Rectal smooth muscle tissue (tissue), 1 donor: ENCODE data around the gene TLCD2.
"Not testable (repeated sequence)": the region's sequence is repeated elsewhere in the genome, so short reads cannot be mapped to it uniquely, and the experiment has no call there.

ENCODE experiments used
- H3K27ac ChIP-seq: one replicate; pipeline ENCODE4 v1.7.0; 2013; ENCODE audit warnings: low read depth, low read length, inconsistent platforms
- H3K27me3 ChIP-seq: one replicate; pipeline ENCODE4 v1.7.0; 2013; ENCODE audit warnings: low read length; ENCODE audit not compliant: control insufficient read depth, insufficient read depth
- H3K36me3 ChIP-seq: one replicate; pipeline ENCODE4 v1.7.0; 2013; ENCODE audit warnings: low read length; ENCODE audit not compliant: control insufficient read depth, insufficient read depth
- H3K4me1 ChIP-seq: one replicate; pipeline ENCODE4 v1.7.0; 2013; ENCODE audit warnings: low read length; ENCODE audit not compliant: control insufficient read depth, insufficient read depth
- H3K4me3 ChIP-seq: one replicate; pipeline ENCODE4 v1.7.0; 2013; ENCODE audit warnings: low read length
- H3K9ac ChIP-seq: one replicate; pipeline ENCODE4 v1.7.0; 2013; ENCODE audit warnings: low read length

TLCD2 gene

DNA sequence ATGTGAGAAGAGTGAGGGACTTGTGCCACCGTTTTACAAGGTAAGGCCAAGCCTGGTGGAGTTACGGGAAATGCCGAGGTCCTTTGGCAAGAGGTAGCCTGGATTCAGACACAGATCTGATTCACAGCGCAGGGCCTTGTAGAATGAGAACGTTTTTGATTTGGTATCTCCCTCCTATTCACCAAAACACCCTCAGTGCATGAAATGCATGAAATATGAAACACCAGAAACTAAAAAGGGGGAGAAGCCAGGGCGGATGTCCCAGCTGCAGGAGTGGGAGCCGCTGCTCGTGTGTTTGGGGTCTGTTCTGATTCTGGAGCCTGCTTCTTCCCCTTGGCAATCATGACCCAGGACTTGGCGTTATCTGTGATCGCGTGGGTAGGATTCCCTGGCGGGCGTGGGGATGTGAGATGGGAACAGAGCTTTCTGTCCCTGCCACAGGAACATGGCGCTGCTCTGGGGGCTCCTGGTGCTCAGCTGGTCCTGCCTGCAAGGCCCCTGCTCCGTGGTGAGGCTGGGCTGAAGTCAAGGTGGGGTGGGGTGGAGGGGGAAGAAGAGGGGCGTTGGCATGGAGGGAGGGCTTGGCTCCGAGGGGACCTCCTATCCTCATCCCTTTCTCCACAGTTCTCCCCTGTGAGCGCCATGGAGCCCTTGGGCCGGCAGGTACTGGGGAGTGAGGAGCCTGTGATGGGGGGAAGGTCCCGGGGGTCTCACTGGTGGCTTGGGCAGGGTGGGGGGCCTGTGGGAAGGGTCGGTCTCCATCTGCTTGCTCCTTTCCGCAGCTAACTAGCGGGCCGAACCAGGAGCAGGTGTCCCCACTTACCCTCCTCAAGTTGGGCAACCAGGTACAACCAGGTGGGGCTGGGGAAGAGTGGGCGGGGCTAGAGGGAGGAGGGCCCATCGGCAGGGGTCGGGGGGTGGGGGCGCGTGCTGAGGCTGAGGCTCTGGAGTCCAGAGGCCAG lies 34.7 kb upstream of the TLCD2 start:
- no peaks in the 10 kb centered on the region for H3K27me3 ChIP-seq

DNA sequence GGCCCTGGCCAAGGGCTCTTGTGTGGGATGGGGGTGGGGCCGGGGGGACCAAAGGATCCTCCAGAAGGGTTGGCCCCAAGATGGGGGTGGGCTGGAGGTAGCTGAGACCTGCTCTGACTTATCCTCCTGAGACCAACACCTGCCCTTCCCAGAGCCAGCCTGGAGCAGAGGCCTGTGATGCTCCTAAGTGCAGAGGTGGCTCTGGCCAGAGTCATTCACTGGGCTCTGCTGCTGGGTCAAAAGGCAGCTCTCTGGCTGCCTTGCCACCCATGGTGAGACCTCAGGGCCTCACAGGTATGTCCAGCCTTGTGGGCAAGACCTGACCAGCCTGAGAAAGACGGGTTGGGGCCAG lies 32.9 kb upstream of the TLCD2 start:
- H3K4me3 ChIP-seq: no peak overlapping the region
- H3K27me3 ChIP-seq: no peaks in the 10 kb centered on the region
- no peaks in the 10 kb centered on the region for H3K4me1 ChIP-seq
- no peaks in the 10 kb centered on the region for H3K36me3 ChIP-seq
- no peak overlapping the region for H3K9ac ChIP-seq
- no peak overlapping the region for H3K27ac ChIP-seq

More for the DNA sequence above, 34.7 kb upstream of the TLCD2 start:
- no peaks in the 10 kb centered on the region for H3K36me3 ChIP-seq
- no peak overlapping the region for H3K27ac ChIP-seq
- H3K9ac ChIP-seq: no peak overlapping the region
- H3K4me1 ChIP-seq: no peaks in the 10 kb centered on the region
- no peak overlapping the region for H3K4me3 ChIP-seq

DNA sequence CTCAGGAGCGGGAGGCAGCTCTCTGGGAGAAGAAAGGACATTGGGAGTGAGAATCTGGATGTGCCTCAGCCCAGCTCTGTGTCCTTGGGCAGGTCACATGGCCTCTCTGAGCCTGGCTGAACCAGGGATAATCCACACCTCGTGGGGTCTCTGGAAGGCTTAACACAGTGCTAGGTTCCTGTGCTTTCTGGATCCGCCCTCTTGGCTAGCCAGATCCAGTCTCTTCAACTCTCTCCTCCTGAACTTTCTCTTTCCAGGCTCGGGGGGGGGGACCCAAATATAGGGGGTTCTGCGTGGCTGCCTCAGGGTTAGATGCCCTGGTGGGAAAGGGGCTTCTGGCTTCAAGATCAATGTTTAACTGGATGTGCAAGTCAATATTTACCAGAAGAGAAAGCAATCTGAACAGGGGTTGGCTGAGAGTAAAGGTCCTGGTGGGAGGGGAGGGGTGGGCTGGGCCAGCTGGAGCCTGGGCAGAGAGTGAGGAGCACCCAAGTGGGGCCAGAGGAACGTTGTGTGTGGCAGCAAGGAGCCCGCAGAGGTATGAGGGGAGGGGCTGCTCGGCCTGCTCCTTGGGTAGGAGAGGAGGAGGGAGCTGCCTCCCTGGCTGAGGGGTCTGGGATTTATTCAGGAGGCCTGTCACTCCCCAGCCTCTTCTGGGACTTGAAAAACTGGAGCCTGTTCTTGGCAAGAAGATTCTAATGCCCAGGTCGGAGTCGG lies 32.4 kb upstream of the TLCD2 start, which contains the start of gene SERPINF2:
TSS of gene SERPINF2 (plus strand) at position 501 of the 717 bp plus-strand sequence. CDS start 2,125 bp downstream, outside the sequence.
- H3K36me3 ChIP-seq: no peaks in the 10 kb centered on the region
- no peak within 1 kb of the TSS for H3K9ac ChIP-seq
- H3K27ac ChIP-seq: no peak within 1 kb of the TSS
- H3K4me1 ChIP-seq: no peaks in the 10 kb centered on the region
- no peaks in the 10 kb centered on the region for H3K27me3 ChIP-seq
- no peak within 1 kb of the TSS for H3K4me3 ChIP-seq

DNA sequence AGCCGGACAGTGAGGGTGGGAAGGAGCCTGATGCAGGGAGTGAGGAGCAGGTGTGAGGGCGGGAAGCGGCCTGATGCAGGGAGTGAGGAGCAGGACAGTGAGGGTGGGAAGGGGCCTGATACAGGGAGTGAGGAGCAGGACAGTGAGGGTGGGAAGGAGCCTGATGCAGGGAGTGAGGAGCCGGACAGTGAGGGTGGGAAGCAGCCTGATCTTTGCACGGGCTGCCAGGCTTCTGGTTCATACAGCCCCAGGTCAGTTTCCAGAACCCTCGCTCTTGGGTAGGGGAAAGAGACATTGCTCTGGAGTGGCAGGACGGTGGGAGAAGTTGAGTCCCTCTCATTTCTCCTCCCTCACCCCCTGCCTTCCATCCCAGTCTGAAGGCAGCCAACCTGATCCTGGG lies 31.7 kb upstream of the TLCD2 start:
- H3K4me3 ChIP-seq, H3K27ac ChIP-seq, H3K36me3 ChIP-seq, H3K9ac ChIP-seq, H3K27me3 ChIP-seq, H3K4me1 ChIP-seq: not testable (repeated sequence)

DNA sequence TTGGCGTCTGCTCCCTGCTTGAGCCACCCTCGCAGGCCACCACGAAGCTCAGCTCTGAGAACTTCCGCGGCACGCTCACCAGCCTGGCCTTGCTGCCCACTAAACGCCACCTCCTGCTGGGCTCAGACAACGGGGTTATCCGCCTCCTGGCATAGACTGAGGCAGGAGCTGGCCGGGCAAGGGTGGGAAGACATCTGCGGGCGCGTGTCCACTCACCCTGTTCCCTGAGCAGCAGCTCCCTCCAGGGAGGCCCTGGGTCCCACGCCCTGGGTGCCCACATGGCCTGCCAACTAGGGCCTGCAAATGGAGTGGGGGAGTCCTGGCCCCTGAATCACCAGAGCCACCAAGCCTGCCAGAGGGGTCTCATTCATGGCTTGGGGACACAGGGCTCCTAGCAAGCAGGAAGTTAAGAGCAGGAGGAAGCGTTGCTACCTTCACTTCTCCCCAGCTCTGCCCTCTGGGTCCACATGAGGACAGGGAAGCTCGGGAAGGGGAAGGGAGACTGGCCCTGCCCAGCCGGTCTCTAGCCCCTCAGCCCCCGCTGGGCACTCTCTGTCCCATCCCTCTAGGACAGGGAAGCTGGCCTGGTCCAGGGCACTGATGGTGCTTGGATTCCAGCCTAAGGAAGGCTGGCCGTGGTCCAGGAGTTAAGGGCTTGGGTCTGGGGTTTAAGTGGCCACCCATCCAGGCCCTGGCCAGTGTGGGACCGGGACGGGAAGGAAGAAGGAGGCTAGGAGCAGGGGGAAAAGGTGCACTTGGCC lies 27.5 kb upstream of the TLCD2 start:
- Histone ChIP-seq H3K27me3 (no peaks in the 10 kb centered on the region), H3K4me3 (no peak overlapping the region), H3K27ac (no peak overlapping the region), H3K36me3 (peaks cover 11% of the 10 kb centered on the region), H3K4me1 (no peaks in the 10 kb centered on the region), H3K9ac (no peak overlapping the region)

DNA sequence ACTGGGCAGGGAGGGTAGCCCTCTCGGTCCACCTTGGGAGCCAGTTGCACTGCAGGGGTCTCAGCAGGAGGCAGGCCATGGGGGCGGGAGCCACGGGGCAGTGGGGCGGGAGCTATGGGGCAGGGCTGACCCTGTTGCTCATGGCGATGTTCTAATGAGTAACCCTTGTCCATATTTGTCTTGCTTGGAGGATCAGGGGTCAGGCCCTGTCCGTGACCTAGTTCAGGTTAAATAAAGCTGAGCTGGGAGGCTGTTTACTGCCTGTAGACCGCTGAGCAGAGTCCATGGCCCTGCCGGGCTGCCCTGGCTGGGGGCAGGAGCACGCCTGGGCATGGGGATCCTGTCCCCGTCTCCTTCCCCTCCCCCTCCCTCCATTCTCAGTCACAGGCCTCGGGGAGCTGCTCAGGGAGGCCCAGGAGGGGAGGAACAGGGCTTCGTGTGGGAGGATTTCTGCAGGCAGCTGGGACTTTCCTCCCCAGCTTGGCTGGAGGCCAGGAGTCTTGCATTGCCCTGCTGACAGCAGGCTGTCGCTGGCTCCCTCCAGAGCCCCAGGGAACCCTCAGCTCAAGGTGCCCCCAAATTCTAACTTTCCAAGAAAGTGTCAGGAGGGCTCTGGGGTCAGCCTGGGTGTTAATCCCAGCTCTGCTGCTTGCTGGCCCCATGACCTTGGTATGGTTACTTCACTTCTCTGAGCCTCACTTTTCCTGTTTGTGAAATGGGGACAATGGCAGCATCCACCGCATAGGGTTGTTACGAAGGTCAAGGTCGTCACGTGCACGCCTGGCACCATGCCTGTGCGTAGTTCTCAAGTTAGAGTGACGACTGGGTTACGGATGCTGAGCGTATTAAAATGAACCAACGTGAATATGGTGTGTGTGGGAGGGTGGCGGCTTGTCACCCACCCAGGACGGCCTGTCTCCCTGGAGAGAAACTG lies 26.4 kb upstream of the TLCD2 start:
- Histone ChIP-seq H3K36me3 (peaks cover 11% of the 10 kb centered on the region), H3K9ac (no peak overlapping the region), H3K4me3 (no peak overlapping the region), H3K27ac (no peak overlapping the region), H3K27me3 (no peaks in the 10 kb centered on the region), H3K4me1 (no peaks in the 10 kb centered on the region)

DNA sequence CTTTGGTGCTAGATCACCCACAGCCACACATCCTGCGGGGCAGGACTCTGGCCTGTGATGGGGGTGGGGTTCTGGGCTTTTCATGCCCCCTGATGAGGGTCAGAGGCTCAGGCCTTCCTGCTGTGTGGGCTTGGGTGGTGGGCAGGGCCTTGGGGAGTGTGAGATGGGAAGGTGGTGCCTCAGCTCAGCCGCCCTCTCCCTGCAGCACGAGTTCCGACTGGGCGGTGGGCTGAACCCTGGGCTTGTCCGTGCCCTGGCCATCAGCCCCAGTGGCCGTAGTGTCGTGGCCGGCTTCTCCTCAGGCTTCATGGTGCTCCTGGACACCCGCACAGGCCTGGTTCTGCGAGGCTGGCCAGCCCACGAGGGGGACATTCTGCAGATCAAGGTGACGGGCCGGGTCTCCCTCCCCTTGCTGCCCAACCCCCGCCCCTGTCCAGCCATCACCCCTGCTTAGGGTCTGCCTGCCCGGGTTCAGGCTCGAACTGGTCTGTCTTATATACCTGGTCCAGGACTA lies 25.7 kb upstream of the TLCD2 start:
- H3K4me1 ChIP-seq: peaks cover under 1% of the 10 kb centered on the region

DNA sequence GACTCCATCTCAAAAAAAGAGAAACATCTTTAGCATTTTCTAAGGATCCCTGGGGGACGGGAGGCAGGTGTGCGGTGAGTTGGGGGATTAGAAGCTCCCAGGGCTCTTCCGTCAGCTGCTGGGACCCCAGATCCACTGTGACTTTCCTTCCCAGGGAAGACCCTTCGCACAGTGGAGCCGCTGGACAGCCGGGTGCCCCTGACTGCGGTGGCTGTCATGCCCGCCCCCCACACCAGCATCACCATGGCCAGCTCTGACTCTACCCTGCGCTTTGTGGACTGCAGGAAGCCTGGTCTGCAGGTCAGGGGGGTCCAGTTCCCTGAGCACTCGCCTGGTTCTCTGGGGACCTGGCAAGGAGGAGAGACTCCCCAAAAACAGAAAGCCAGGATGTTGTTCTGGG lies 25.2 kb upstream of the TLCD2 start:
- peaks cover 16% of the 10 kb centered on the region for H3K36me3 ChIP-seq
- H3K4me3 ChIP-seq: no peak overlapping the region

More for the DNA sequence above, 25.7 kb upstream of the TLCD2 start:
- Histone ChIP-seq H3K4me3 (no peak overlapping the region), H3K36me3 (peaks cover 15% of the 10 kb centered on the region), H3K27ac (no peak overlapping the region), H3K27me3 (no peaks in the 10 kb centered on the region), H3K9ac (no peak overlapping the region)

DNA sequence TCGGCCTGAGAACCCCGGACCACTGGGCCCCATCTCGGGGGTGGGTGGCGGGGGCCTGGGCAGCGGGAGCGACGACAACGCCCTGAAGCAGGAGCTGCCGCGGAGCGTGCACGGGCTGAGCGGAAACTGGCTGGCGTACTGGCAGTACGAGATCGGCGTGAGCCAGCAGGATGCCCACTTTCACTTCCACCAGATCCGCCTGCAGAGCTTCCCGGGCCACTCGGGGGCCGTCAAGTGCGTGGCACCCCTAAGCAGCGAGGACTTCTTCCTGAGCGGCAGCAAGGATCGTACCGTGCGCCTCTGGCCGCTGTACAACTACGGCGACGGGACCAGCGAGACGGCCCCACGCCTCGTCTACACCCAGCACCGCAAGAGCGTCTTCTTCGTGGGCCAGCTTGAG lies 23.6 kb upstream of the TLCD2 start:
- no peak overlapping the region for H3K27ac ChIP-seq
- no peak overlapping the region for H3K4me3 ChIP-seq
- H3K4me1 ChIP-seq: peaks cover 2% of the 10 kb centered on the region
- peaks cover 16% of the 10 kb centered on the region for H3K36me3 ChIP-seq
- no peak overlapping the region for H3K9ac ChIP-seq
- H3K27me3 ChIP-seq: no peaks in the 10 kb centered on the region

More for the DNA sequence above, 25.2 kb upstream of the TLCD2 start:
- Histone ChIP-seq H3K27me3 (no peaks in the 10 kb centered on the region), H3K27ac (no peak overlapping the region), H3K9ac (no peak overlapping the region), H3K4me1 (peaks cover 2% of the 10 kb centered on the region)

DNA sequence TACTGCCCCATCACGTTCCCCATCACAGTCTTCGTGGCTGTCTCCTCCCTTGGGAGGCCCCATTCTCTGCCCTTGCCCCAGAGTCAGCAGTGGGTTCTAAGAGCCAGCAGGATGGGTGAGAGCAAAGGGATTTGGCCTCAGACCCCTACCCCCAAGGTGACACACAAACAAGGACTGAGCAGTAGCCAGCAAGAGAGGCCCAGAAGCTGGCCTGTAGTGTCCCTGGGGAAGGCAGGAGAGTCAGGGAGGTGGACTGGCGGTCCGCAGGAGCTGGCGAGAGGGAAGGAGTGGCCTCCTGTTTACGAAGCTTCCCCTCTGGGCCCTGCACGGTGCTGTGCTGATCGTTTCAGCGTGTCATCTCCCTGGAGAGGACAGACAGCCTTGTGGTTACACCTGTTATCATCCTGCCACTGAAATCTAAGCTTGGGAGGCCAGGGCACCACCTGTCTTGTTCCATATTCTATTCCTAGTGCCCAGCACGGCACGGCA lies 22.7 kb upstream of the TLCD2 start:
- Histone ChIP-seq H3K9ac (no peak overlapping the region), H3K27me3 (no peaks in the 10 kb centered on the region), H3K4me1 (peaks cover 2% of the 10 kb centered on the region), H3K27ac (no peak overlapping the region), H3K36me3 (peaks cover 16% of the 10 kb centered on the region), H3K4me3 (no peak overlapping the region)

DNA sequence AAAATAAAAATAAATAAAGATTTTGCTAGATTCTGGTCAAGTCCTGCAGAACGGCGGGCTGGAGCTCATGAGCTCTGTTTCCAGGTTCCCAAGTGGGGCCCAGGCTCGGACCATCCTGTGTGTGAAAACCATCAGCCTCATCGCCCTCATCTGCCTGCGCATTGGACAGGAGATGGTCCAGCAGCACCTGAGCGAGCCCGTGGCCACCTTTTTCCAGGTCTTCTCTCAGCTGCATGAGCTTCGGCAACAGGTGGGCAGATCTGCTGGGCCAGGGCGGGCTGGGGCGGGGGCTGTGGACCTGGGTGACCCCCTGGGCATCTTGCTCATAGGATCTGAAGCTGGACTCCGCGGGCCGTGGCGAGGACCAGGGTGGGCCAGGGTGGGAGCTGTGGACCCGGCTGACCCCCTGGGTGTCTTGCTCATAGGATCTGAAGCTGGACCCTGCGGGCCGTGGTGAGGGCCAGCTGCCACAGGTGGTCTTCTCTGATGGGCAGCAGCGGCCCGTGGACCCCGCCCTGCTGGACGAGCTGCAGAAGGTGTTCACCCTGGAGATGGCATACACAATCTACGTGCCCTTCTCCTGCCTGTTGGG lies 22.2 kb upstream of the TLCD2 start:
- H3K27ac ChIP-seq: no peak overlapping the region

More for the DNA sequence above, 22.2 kb upstream of the TLCD2 start:
- Histone ChIP-seq H3K4me3 (no peak overlapping the region), H3K4me1 (peaks cover 2% of the 10 kb centered on the region), H3K9ac (no peak overlapping the region), H3K27me3 (no peaks in the 10 kb centered on the region), H3K36me3 (peaks cover 15% of the 10 kb centered on the region)
